LNCaP clone FGC (cell line): Measurements from ENCODE around the gene MBNL2.

ENCODE experiments used
- DNase-seq: peaks from one replicate; pipeline ENCODE4 v3.0.0-alpha.2; 2011; ENCODE audit warnings: low read depth
- H3K4me3 ChIP-seq: 2 replicates; pipeline ENCODE4 v1.5.1; 2011; ENCODE audit warnings: mild to moderate bottlenecking, low read depth, low read length, control low read depth
- TF ChIP-seq, protein P1 (sequence below): IDR thresholded peaks from 2 replicates; pipeline ENCODE4 v1.5.1; 2012; ENCODE audit warnings: mild to moderate bottlenecking; ENCODE audit not compliant: control insufficient read depth, insufficient read depth; ENCODE audit errors: extremely low read depth

MBNL2 gene

DNA sequence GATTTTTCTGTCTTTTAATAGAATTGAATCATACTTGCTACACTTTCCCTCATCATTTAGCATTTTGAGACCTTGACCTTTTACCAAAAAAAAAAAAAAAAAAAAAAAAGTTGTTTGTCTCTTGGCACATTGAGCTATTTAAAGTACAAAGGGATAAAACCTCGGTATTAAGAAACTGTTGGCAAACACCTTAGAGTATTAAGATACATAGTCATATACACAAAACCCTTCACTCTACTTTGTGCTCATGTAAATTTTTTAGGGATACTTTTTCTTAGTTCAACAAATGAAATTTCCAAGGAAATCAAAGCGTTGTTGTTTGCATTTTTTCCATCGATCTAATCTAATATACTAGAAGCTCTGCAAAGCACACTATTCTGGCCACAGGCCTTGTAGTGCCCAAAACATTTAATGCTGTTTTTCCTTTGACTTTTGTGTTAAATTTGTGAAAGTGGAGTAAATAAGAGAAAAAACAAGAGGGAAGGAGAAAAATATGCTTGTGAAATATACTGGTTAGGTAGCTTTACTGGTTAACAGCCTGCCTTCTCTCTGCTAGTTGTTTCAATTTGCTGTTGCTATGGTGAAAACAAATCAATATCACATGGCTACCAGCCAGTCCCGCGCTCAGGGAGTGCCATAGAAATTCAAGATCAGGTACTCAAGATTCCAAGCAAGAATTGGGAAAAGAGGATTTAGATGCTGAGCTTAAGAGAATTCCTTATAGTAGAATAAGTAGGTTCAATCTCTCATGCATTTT lies 2.6 kb downstream of the MBNL2 start:
- no peak for DNase-seq
- TF ChIP-seq, protein P1, sequence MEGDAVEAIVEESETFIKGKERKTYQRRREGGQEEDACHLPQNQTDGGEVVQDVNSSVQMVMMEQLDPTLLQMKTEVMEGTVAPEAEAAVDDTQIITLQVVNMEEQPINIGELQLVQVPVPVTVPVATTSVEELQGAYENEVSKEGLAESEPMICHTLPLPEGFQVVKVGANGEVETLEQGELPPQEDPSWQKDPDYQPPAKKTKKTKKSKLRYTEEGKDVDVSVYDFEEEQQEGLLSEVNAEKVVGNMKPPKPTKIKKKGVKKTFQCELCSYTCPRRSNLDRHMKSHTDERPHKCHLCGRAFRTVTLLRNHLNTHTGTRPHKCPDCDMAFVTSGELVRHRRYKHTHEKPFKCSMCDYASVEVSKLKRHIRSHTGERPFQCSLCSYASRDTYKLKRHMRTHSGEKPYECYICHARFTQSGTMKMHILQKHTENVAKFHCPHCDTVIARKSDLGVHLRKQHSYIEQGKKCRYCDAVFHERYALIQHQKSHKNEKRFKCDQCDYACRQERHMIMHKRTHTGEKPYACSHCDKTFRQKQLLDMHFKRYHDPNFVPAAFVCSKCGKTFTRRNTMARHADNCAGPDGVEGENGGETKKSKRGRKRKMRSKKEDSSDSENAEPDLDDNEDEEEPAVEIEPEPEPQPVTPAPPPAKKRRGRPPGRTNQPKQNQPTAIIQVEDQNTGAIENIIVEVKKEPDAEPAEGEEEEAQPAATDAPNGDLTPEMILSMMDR = no peak
- peak overlapping the region; percentile 56 for H3K4me3 ChIP-seq

DNA sequence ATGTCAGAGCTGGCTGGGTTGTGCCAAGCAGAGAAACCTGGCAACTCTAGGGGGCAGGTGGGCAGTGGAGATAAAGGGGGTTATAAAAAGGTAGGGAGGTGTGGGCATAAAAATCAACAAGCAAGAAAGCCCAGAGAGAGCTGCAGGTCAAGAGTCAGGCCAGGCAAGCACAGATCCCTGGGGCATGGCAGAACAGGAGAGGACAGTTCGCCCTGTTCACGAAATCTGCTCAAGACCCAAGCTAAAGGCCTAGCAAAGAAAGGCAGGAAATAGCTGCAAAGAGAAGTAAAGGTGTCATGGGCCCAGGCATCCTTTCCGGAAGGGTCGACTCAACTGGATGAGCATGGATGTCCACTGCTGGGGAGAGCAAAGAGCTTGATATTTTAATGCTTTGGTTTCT lies 3.4 kb downstream of the MBNL2 start:
- TF ChIP-seq, protein P1 = no peak
- no peak overlapping the region for H3K4me3 ChIP-seq
- DNase-seq = no peak

DNA sequence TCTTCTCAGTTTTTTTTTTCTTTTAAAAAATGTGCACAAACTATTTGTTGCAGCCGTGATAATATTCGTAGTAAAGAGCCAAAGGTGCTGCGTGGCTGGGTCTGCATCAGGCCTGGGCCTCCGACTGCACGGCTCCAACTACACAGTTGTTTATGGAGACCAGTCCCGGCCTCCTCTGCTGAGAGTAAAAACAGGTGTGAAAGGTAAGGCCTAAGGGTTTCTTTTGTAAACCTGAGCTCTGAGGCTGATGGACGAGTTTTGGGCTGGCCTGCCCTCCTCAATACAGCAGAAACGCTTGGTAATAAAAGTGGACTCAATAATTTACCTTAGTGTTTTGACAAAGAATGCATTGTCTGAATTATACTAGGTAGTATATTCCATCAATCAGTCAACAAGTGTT lies 3.9 kb downstream of the MBNL2 start:
- DNase-seq = no peak
- TF ChIP-seq, protein P1 = no peak
- H3K4me3 ChIP-seq = no peak overlapping the region

DNA sequence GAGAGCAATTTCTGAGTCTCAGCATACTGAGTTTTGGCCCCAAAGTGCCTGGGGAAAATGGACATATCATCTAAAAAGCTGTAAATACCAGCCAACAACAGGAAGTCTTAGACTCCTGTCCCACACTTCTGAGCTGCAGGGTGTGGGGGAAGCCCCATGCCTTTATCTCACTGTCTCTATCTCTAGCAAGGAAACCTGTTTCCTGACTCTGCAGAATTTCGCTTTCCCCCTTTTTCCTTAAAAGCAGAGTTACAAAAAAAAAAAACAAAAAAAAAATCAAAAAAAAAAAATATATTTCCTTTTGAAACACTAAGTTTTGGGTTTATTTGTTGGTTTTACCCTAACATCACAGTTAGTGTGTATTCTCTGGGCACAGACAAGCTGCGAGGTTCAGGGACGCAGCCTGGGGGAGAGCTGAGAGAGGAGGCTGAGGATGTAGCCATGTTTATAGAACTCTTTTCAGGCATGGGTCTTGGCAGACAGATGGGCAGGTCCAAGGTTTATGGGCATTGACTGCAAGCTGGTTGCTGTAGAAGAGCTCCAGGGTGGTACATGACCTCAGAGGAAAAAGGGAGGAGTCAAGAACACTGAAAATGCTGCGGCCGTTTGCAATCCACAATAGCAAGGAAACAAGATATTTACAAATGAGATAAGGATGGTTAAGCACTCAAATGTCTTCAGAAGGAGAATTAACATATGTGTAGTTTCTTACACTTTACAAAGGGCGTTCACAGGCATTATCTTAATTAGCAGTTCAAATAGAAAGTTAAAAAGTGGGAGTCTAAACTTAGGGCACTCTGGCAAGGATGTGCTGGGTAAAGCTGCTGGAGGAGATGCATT lies 4.9 kb downstream of the MBNL2 start:
- TF ChIP-seq, protein P1 = no peak
- DNase-seq = no peak
- no peak overlapping the region for H3K4me3 ChIP-seq

DNA sequence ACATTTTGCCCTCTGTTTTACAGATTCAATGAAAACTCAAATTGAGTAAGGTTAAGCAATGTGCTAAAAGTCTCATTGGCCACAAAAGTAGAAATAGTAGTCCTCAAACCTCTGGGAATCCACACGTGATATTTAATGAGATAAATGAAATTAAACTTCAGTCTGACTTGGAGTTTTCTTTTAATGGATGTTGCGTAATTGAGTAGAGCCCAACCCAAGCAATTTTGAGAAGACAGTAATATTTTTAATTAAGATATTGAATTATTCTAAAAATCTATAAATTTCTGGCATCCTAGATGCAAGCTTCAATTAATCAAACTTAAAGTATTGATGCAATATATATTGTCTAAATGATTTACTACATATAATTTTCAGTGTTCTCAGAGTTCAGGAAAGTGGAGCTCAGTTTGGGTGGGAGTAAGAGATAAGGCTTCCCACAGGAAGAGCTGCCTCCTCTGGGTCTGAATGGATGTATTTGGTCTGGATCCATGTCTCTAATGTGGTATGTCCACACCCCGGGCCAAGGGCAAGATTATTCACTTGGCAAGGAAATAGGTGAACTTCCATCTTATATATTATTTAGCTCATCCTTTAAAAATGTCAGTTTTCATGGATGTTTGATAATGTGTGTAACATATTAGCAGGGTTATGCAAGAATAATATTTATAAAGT lies 6.9 kb downstream of the MBNL2 start:
- TF ChIP-seq, protein P1 = no peak
- no peak overlapping the region for H3K4me3 ChIP-seq
- DNase-seq = no peak

DNA sequence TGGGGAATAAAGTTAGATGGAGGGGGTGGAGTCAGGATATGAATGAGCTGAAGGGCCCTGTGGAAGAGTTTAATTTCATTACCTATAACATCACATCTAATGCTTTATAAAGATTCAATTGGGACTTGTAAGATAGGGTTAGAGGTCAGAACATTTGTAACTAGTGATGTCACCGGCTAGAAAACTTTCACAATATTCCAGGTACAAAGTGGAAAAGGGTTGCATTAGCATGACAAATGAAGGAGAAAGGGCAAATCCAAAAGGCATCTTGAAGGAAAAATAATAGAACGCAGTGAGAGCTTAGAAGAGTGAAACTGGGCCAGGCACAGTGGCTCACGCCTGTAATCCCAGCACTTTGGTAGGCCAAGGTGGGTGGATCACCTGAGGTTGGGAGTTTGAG lies 7.6 kb downstream of the MBNL2 start:
- DNase-seq = no peak
- TF ChIP-seq, protein P1 = no peak
- no peak overlapping the region for H3K4me3 ChIP-seq
